Embryonic facial prominence (tissue), 1 donor: ENCODE data around the gene SERINC4.

Source experiments
- DNase-seq: peaks from one replicate; pipeline ENCODE4 v3.0.0-alpha.2; 2016; ENCODE audit errors: extremely low spot score

SERINC4 gene

GRCh38 chr15:43796566-43796965, 3.5 kb downstream of the SERINC4 start:
- DNase-seq, result no peak

- DNase-seq, result no peak
These were observed 4.0 kb downstream of the SERINC4 start for GRCh38 chr15:43795997-43796396.

- no peak for DNase-seq
These were observed 4.8 kb downstream of the SERINC4 start for GRCh38 chr15:43795197-43795596.

GRCh38 chr15:43794269-43795037, 5.6 kb downstream of the SERINC4 start:
- no peak for DNase-seq

GRCh38 chr15:43793647-43794046, 6.4 kb downstream of the SERINC4 start:
- DNase-seq, result no peak

- no peak for DNase-seq
These were observed 7.1 kb downstream of the SERINC4 start for GRCh38 chr15:43792761-43793476.

GRCh38 chr15:43791993-43792760, 7.8 kb downstream of the SERINC4 start, which contains the start of gene SERF2:
TSS of gene SERF2 (plus strand) at chr15:43792320. CDS start at chr15:43792377, 57 bp downstream.
- DNase-seq, result peak; percentile 99

GRCh38 chr15:43789409-43789808, 10.6 kb downstream of the SERINC4 start:
- DNase-seq, result no peak

GRCh38 chr15:43779016-43779415, 21.0 kb downstream of the SERINC4 start:
- DNase-seq, result no peak

GRCh38 chr15:43777267-43777914, 22.6 kb downstream of the SERINC4 start:
- no peak for DNase-seq

- peak; percentile 5 for DNase-seq
These were observed 23.2 kb downstream of the SERINC4 start, which contains the start of gene ELL3 for GRCh38 chr15:43776718-43777266. TSS of gene ELL3 (minus strand) at chr15:43776966. CDS start at chr15:43776901, 65 bp downstream.

GRCh38 chr15:43776101-43776717, 23.8 kb downstream of the SERINC4 start:
- peak; percentile 4 for DNase-seq

- peak; percentile 5 for DNase-seq
These were observed 24.5 kb downstream of the SERINC4 start for GRCh38 chr15:43775411-43775965.

GRCh38 chr15:43774062-43774461, 26.0 kb downstream of the SERINC4 start:
- peak; percentile 5 for DNase-seq

- peak; percentile 3 for DNase-seq
These were observed 27.4 kb downstream of the SERINC4 start for GRCh38 chr15:43772624-43773023.

GRCh38 chr15:43771816-43772215, 28.2 kb downstream of the SERINC4 start:
- DNase-seq, result no peak

GRCh38 chr15:43769584-43770228, 30.3 kb downstream of the SERINC4 start:
- no peak for DNase-seq

- DNase-seq, result no peak
These were observed 36.1 kb downstream of the SERINC4 start for GRCh38 chr15:43763819-43764446.

GRCh38 chr15:43762824-43763223, 37.2 kb downstream of the SERINC4 start:
- DNase-seq, result no peak

- no peak for DNase-seq
These were observed 48.1 kb downstream of the SERINC4 start for GRCh38 chr15:43751885-43752284.
